Astrocyte (in vitro differentiated cells and primary cell): ENCODE results near the gene ZNF773. TPM values are rescaled to one million over a fixed set of nuclear protein-coding genes. Genes with fewer than 3 reads are reported as not detected.

Experiments
- DNase-seq: peaks from one replicate; pipeline ENCODE4 v3.0.0-alpha.2; 2010; ENCODE audit warnings: low read depth
- FAIRE-seq: peaks from 2 replicates; lab custom pipeline; 2011; peaks lifted over from hg19 to GRCh38; lab: Jason Lieb, UNC
- H2AFZ ChIP-seq: 2 replicates; pipeline ENCODE4 v1.6.0; 2012; ENCODE audit warnings: low read depth, low read length, inconsistent platforms
- H3K27ac ChIP-seq: 2 replicates; pipeline ENCODE4 v1.5.1; 2011; ENCODE audit warnings: low read depth, low read length, inconsistent platforms
- H3K27me3 ChIP-seq: 2 replicates; pipeline ENCODE4 v1.6.0; 2011; ENCODE audit warnings: low read length, inconsistent platforms; ENCODE audit not compliant: insufficient read depth
- H3K36me3 ChIP-seq: 2 replicates; pipeline ENCODE4 v1.5.1; 2011; ENCODE audit warnings: low read length, inconsistent platforms; ENCODE audit not compliant: insufficient read depth
- H3K4me1 ChIP-seq: 2 replicates; pipeline ENCODE4 v1.5.1; 2011; ENCODE audit warnings: low read length, inconsistent platforms; ENCODE audit not compliant: insufficient read depth
- H3K4me2 ChIP-seq: 2 replicates; pipeline ENCODE4 v1.6.0; 2012; ENCODE audit warnings: low read length, inconsistent platforms
- H3K4me3 ChIP-seq: 2 replicates; pipeline ENCODE4 v1.5.1; 2011; ENCODE audit warnings: low read depth, mild to moderate bottlenecking, low read length, inconsistent platforms; ENCODE audit not compliant: insufficient read depth
- H3K79me2 ChIP-seq: 2 replicates; pipeline ENCODE4 v1.6.0; 2012; ENCODE audit warnings: mild to moderate bottlenecking, low read length, inconsistent platforms; ENCODE audit not compliant: insufficient read depth
- H3K9ac ChIP-seq: 2 replicates; pipeline ENCODE4 v1.6.0; 2012; ENCODE audit warnings: mild to moderate bottlenecking, low read length, inconsistent platforms
- H3K9me3 ChIP-seq: 2 replicates; pipeline ENCODE4 v1.5.1; 2012; ENCODE audit warnings: low read depth, mild to moderate bottlenecking, low read length, inconsistent platforms; ENCODE audit not compliant: insufficient read depth
- H4K20me1 ChIP-seq: 2 replicates; pipeline ENCODE4 v1.6.0; 2012; ENCODE audit warnings: low read length, inconsistent platforms; ENCODE audit not compliant: insufficient read depth
- H3K27ac Mint-ChIP-seq: one replicate; pipeline ENCODE4 v1.8.0; 2021; ENCODE audit warnings: mild to moderate bottlenecking, mixed read lengths; ENCODE audit not compliant: unreplicated experiment
- H3K27me3 Mint-ChIP-seq: one replicate; pipeline ENCODE4 v1.8.0; 2021; ENCODE audit warnings: low read depth, mixed read lengths; ENCODE audit not compliant: unreplicated experiment
- H3K36me3 Mint-ChIP-seq: one replicate; pipeline ENCODE4 v1.8.0; 2021; ENCODE audit warnings: low read depth, mixed read lengths; ENCODE audit not compliant: unreplicated experiment
- H3K4me1 Mint-ChIP-seq: one replicate; pipeline ENCODE4 v1.8.0; 2021; ENCODE audit warnings: low read depth, mixed read lengths; ENCODE audit not compliant: unreplicated experiment
- H3K4me3 Mint-ChIP-seq: one replicate; pipeline ENCODE4 v1.8.0; 2021; ENCODE audit warnings: mild to moderate bottlenecking, moderate library complexity, mixed read lengths; ENCODE audit not compliant: unreplicated experiment
- H3K9me3 Mint-ChIP-seq: one replicate; pipeline ENCODE4 v1.8.0; 2021; ENCODE audit warnings: mild to moderate bottlenecking, mixed read lengths; ENCODE audit not compliant: unreplicated experiment
- EZH2 ChIP-seq: IDR thresholded peaks from 2 replicates; pipeline ENCODE4 v1.6.1; 2012; ENCODE audit warnings: mild to moderate bottlenecking, low read length, inconsistent platforms; ENCODE audit not compliant: insufficient read depth
- total RNA-seq: library from RNA; stranded (reverse); gene quantifications from 2 replicates; pipeline ENCODE4 v1.2.1, GENCODE V29; 2021
- TF ChIP-seq, protein P1 (sequence below): IDR thresholded peaks from 2 replicates; pipeline ENCODE4 v1.5.1; 2011; ENCODE audit warnings: low read depth, mild to moderate bottlenecking, inconsistent platforms, low read length, moderate library complexity; ENCODE audit not compliant: insufficient read depth

The ZNF773 gene
- total RNA-seq, 1 donor from 2014 or later, result 11.4 TPM

DNA sequence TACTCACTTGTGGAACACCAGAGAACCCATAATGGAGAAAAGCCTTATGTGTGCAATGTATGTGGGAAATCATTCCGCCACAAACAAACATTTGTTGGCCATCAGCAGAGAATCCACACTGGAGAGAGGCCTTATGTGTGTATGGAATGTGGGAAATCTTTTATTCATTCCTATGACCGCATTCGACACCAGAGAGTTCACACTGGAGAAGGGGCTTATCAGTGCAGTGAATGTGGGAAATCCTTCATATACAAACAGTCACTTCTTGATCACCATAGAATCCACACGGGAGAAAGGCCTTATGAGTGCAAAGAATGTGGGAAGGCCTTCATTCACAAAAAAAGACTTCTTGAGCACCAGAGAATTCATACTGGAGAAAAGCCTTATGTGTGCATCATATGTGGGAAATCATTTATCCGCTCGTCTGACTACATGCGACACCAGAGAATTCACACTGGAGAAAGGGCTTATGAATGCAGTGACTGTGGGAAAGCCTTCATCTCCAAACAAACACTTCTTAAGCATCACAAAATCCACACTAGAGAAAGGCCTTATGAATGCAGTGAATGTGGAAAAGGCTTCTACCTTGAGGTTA lies 38.3 kb downstream of the ZNF773 start:
- Histone ChIP-seq H3K9me3 (peaks cover 78% of the 10 kb centered on the region), H3K27ac (no peak overlapping the region), H3K4me3 (no peak overlapping the region), H3K27me3 (no peaks in the 10 kb centered on the region), H4K20me1 (no peaks in the 10 kb centered on the region), H3K36me3 (peaks cover 51% of the 10 kb centered on the region), H3K9ac (no peak overlapping the region), H3K4me1 (no peaks in the 10 kb centered on the region), H3K4me2 (no peak overlapping the region), H2AFZ (no peak overlapping the region), H3K79me2 (peaks cover 3% of the 10 kb centered on the region)
- H3K27ac Mint-ChIP-seq, result no peak overlapping the region
- no peaks in the 10 kb centered on the region for H3K27me3 Mint-ChIP-seq
- peaks cover 72% of the 10 kb centered on the region for H3K9me3 Mint-ChIP-seq
- H3K4me1 Mint-ChIP-seq, result no peaks in the 10 kb centered on the region
- FAIRE-seq (no peak), DNase-seq (no peak)
- H3K4me3 Mint-ChIP-seq, result no peak overlapping the region
- peaks cover 97% of the 10 kb centered on the region for H3K36me3 Mint-ChIP-seq
- no peak for TF ChIP-seq EZH2
- TF ChIP-seq, protein P1, sequence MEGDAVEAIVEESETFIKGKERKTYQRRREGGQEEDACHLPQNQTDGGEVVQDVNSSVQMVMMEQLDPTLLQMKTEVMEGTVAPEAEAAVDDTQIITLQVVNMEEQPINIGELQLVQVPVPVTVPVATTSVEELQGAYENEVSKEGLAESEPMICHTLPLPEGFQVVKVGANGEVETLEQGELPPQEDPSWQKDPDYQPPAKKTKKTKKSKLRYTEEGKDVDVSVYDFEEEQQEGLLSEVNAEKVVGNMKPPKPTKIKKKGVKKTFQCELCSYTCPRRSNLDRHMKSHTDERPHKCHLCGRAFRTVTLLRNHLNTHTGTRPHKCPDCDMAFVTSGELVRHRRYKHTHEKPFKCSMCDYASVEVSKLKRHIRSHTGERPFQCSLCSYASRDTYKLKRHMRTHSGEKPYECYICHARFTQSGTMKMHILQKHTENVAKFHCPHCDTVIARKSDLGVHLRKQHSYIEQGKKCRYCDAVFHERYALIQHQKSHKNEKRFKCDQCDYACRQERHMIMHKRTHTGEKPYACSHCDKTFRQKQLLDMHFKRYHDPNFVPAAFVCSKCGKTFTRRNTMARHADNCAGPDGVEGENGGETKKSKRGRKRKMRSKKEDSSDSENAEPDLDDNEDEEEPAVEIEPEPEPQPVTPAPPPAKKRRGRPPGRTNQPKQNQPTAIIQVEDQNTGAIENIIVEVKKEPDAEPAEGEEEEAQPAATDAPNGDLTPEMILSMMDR, result no peak

DNA sequence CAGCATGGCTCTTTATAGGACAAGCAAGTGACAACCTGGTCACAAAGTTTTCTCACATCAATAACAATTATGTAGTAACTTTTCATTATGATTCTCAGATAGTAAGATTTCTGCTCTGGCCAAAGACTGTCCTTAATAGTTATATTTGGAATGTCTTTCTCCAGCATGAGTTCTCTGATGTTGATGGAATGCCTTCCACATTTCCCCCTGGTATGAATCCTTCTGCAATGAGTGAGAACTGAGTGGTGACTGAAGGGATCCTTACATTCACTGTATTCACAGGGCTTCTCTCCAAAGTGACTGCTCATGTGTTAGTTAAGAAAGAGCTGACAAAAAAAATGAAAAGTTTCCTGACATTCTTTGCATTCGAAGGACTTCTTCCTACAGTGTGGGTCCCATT lies 46.8 kb downstream of the ZNF773 start:
- Histone ChIP-seq H3K36me3 (peaks cover 70% of the 10 kb centered on the region), H3K4me3 (no peak overlapping the region), H4K20me1 (no peaks in the 10 kb centered on the region), H3K79me2 (peaks cover 2% of the 10 kb centered on the region), H3K9me3 (peaks cover 70% of the 10 kb centered on the region), H3K4me1 (no peaks in the 10 kb centered on the region), H2AFZ (no peak overlapping the region), H3K9ac (no peak overlapping the region), H3K27ac (no peak overlapping the region), H3K4me2 (no peak overlapping the region), H3K27me3 (no peaks in the 10 kb centered on the region)
- H3K27me3 Mint-ChIP-seq, result no peaks in the 10 kb centered on the region
- peaks cover 54% of the 10 kb centered on the region for H3K9me3 Mint-ChIP-seq
- H3K4me1 Mint-ChIP-seq, result no peaks in the 10 kb centered on the region
- no peak for FAIRE-seq
- H3K36me3 Mint-ChIP-seq, result peaks cover 90% of the 10 kb centered on the region
- DNase-seq, result no peak
- TF ChIP-seq, protein P1, result no peak
- no peak for TF ChIP-seq EZH2
- no peak overlapping the region for H3K27ac Mint-ChIP-seq
- H3K4me3 Mint-ChIP-seq, result no peak overlapping the region

- DNase-seq (no peak), FAIRE-seq (no peak)
- H2AFZ ChIP-seq, result no peak overlapping the region
- Mint-ChIP-seq H3K27ac (no peak overlapping the region), H3K9me3 (peaks cover 38% of the 10 kb centered on the region), H3K36me3 (peaks cover 93% of the 10 kb centered on the region), H3K4me1 (no peaks in the 10 kb centered on the region), H3K4me3 (no peak overlapping the region), H3K27me3 (no peaks in the 10 kb centered on the region)
- H4K20me1 ChIP-seq, result no peaks in the 10 kb centered on the region
- no peak overlapping the region for H3K9ac ChIP-seq
- H3K4me2 ChIP-seq, result no peak overlapping the region
- H3K27ac ChIP-seq, result no peak overlapping the region
- peaks cover 61% of the 10 kb centered on the region for H3K9me3 ChIP-seq
- no peaks in the 10 kb centered on the region for H3K27me3 ChIP-seq
- no peaks in the 10 kb centered on the region for H3K79me2 ChIP-seq
- peaks cover 65% of the 10 kb centered on the region for H3K36me3 ChIP-seq
- H3K4me1 ChIP-seq, result no peaks in the 10 kb centered on the region
- no peak for TF ChIP-seq EZH2
- TF ChIP-seq, protein P1, result no peak
- H3K4me3 ChIP-seq, result no peak overlapping the region
Measured at GRCh38 chr19:57552432-57552831, 52.7 kb downstream of the ZNF773 start.
